Mesenchymal stem cell (in vitro differentiated cells and primary cell): ENCODE measurements around the gene TM4SF5.
A peak's percentile ranks its signal among the peaks of the same experiment; 100 is the strongest.

ENCODE experiments used
- DNase-seq: peaks from one replicate; pipeline ENCODE4 v3.0.0-alpha.2; 2013
- H2AFZ ChIP-seq: one replicate; pipeline ENCODE4 v1.6.1; 2013; ENCODE audit warnings: low read depth, mild to moderate bottlenecking, control low read depth, inconsistent platforms, low read length, moderate library complexity
- H2AK5ac ChIP-seq: 2 replicates; pipeline ENCODE4 v1.6.1; 2013; ENCODE audit warnings: low read length, moderate library complexity, mild to moderate bottlenecking, inconsistent platforms; ENCODE audit not compliant: severe bottlenecking
- H2BK120ac ChIP-seq: one replicate; pipeline ENCODE4 v1.6.1; 2013; ENCODE audit warnings: low read depth, mild to moderate bottlenecking, inconsistent platforms, low read length, moderate library complexity
- H2BK12ac ChIP-seq, 2 experiments: one replicate each; pipeline ENCODE4 v1.6.1; 2013; ENCODE audit warnings: inconsistent platforms in 2 of 2, low read length in 2 of 2, mild to moderate bottlenecking in 2 of 2, moderate library complexity in 2 of 2, control low read depth in 1 of 2
- H2BK15ac ChIP-seq: one replicate; pipeline ENCODE4 v1.6.1; 2013; ENCODE audit warnings: mild to moderate bottlenecking, low read depth, inconsistent platforms; ENCODE audit not compliant: poor library complexity, severe bottlenecking
- H2BK5ac ChIP-seq: 2 replicates; pipeline ENCODE4 v1.6.1; 2013; ENCODE audit warnings: low read depth, mild to moderate bottlenecking, low read length, control low read depth, inconsistent platforms; ENCODE audit not compliant: poor library complexity, severe bottlenecking
- H3K14ac ChIP-seq, 2 experiments: one replicate each; pipeline ENCODE4 v1.6.1; 2013; ENCODE audit warnings: inconsistent platforms in 2 of 2, low read length in 2 of 2, control low read depth in 1 of 2, mild to moderate bottlenecking in 1 of 2, moderate library complexity in 1 of 2
- H3K18ac ChIP-seq, 2 experiments: one replicate each; pipeline ENCODE4 v1.6.1; 2013; ENCODE audit warnings: inconsistent platforms in 2 of 2, low read length in 2 of 2, control low read depth in 1 of 2, low read depth in 1 of 2, mild to moderate bottlenecking in 1 of 2
- H3K23ac ChIP-seq, 2 experiments: one replicate each; pipeline ENCODE4 v1.6.1; 2013; ENCODE audit warnings: inconsistent platforms in 2 of 2, low read length in 2 of 2, mild to moderate bottlenecking in 2 of 2, moderate library complexity in 2 of 2, control low read depth in 1 of 2
- H3K27ac ChIP-seq: 2 replicates; pipeline ENCODE4 v1.5.1; 2013; ENCODE audit warnings: mild to moderate bottlenecking, moderate library complexity, low read length, control low read depth, inconsistent platforms; ENCODE audit not compliant: poor library complexity, severe bottlenecking
- H3K27me3 ChIP-seq, 2 experiments: 2 replicates each; pipeline versions ENCODE4 v1.6.1 to v1.7.0; 2013; ENCODE audit warnings: low read length in 2 of 2, mild to moderate bottlenecking in 2 of 2, moderate library complexity in 2 of 2, control low read depth in 1 of 2, inconsistent platforms in 1 of 2; ENCODE audit not compliant: control insufficient read depth in 1 of 2, insufficient read depth in 1 of 2
- H3K36me3 ChIP-seq, 2 experiments: 2 replicates each; pipeline versions ENCODE4 v1.6.1 to v1.7.0; 2013; ENCODE audit warnings: low read length in 2 of 2, control low read depth in 1 of 2, inconsistent platforms in 1 of 2, low read depth in 1 of 2, mild to moderate bottlenecking in 1 of 2; ENCODE audit not compliant: insufficient read depth in 2 of 2, control insufficient read depth in 1 of 2
- H3K4ac ChIP-seq, 2 experiments: one replicate each; pipeline ENCODE4 v1.6.1; 2013; ENCODE audit warnings: inconsistent platforms in 2 of 2, low read length in 2 of 2, mild to moderate bottlenecking in 2 of 2, moderate library complexity in 2 of 2, control low read depth in 1 of 2, low read depth in 1 of 2
- H3K4me1 ChIP-seq: 2 replicates; pipeline ENCODE4 v1.6.1; 2013; ENCODE audit warnings: low read depth, low read length, control low read depth; ENCODE audit not compliant: control insufficient read depth, insufficient read depth
- H3K4me2 ChIP-seq: 2 replicates; pipeline ENCODE4 v1.6.1; 2013; ENCODE audit warnings: low read length, mild to moderate bottlenecking, inconsistent platforms; ENCODE audit not compliant: poor library complexity, severe bottlenecking
- H3K4me3 ChIP-seq, 2 experiments: 2 replicates each; pipeline versions ENCODE4 v1.5.1 to v1.7.0; 2013; ENCODE audit warnings: low read length in 2 of 2, mild to moderate bottlenecking in 2 of 2, control low read depth in 1 of 2, low read depth in 1 of 2; ENCODE audit not compliant: insufficient read depth in 1 of 2
- H3K79me1 ChIP-seq: replicated peaks from 2 replicates; pipeline ENCODE4 v1.6.1; 2013; ENCODE audit warnings: mild to moderate bottlenecking, control low read depth, low read length, inconsistent platforms; ENCODE audit not compliant: poor library complexity, severe bottlenecking
- H3K9ac ChIP-seq: 2 replicates; pipeline ENCODE4 v1.7.0; 2013; ENCODE audit warnings: mild to moderate bottlenecking, low read length, moderate library complexity
- H3K9me3 ChIP-seq: 2 replicates; pipeline ENCODE4 v1.7.0; 2013; ENCODE audit warnings: mild to moderate bottlenecking, low read length; ENCODE audit not compliant: control insufficient read depth
- H4K8ac ChIP-seq: one replicate; pipeline ENCODE4 v1.6.1; 2013; ENCODE audit warnings: inconsistent platforms, mild to moderate bottlenecking, low read length, moderate library complexity
- H4K91ac ChIP-seq: one replicate; pipeline ENCODE4 v1.6.1; 2013; ENCODE audit warnings: mild to moderate bottlenecking, low read length, inconsistent platforms
- WGBS: methylation state at CpG from one replicate; pipeline ENCODE4 v1.1.7; 2013; ENCODE audit warnings: mixed read lengths; 5-methylcytosine and 5-hydroxymethylcytosine counted together

Gene TM4SF5

DNA sequence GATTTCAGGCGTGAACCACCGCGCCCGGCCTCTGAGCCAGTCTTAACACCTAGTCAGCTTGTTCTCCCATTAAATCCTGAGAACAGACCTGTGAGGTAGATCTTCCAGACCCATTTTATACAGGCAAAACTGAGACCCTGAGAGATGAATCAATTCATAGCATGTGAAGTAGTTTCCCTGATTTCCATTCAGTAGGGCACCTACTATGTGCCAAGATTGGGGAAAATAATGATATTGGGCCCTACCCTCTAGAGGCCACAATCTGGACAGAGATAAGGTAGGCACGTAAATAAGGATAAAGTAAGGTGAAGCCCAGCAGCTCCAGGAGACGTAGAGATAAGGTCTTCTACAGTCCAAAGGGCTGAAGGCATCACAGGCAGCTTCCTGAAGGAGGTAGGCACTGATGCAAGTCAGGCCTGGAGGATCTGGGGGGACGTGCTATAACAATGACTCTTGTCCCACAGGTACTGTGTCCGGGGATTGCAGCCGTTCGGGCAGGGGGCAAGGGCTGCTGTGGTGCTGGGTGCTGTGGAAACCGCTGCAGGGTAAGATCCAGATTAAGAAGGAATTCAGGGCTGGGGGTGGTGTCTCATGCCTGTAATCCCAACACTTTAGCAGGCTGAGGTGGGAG is 8.8 kb downstream of the TM4SF5 start:
- Histone ChIP-seq H2BK120ac (no peak overlapping the region), H3K4me3 (no peak overlapping the region), H3K9me3 (no peaks in the 10 kb centered on the region), H2AFZ (no peak overlapping the region), H3K79me1 (no peaks in the 10 kb centered on the region), H3K23ac (no peak overlapping the region), H3K4me1 (no peaks in the 10 kb centered on the region), H2BK12ac (no peak overlapping the region), H3K27ac (no peak overlapping the region), H3K14ac (no peak overlapping the region), H3K18ac (no peak overlapping the region), H2BK5ac (no peak overlapping the region), H2BK15ac (no peak overlapping the region), H3K4me2 (no peak overlapping the region), H3K9ac (no peak overlapping the region), H3K27me3 (peaks cover 20 to 72% of the 10 kb centered on the region in 2 experiments), H3K4ac (no peak overlapping the region), H4K8ac (no peak overlapping the region), H4K91ac (no peak overlapping the region), H3K36me3 (no peaks in the 10 kb centered on the region), H2AK5ac (no peak overlapping the region)
- DNase-seq, result no peak
- 81% methylated on average over 10 of the region's 11 CpGs for WGBS

DNA sequence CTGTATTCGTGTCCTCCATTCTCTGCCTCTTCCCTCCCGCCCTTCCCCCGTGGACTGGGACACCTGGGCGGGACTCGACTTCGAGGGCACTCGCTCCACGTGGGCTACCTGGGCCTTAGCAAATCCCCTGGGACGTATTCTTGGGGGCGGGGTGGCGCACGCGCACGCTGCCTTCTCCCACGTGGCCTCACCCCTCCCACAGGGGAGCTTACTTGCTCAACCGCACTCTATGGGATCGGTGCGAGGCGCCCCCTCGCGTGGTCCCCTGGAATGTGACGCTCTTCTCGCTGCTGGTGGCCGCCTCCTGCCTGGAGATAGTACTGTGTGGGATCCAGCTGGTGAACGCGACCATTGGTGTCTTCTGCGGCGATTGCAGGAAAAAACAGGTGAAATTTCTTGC is 11.0 kb downstream of the TM4SF5 start:
- Histone ChIP-seq H2BK15ac (no peak overlapping the region), H3K23ac (no peak overlapping the region), H3K14ac (no peak overlapping the region), H3K4me1 (peaks cover 2% of the 10 kb centered on the region), H2BK120ac (no peak overlapping the region), H3K79me1 (no peaks in the 10 kb centered on the region), H2BK12ac (no peak overlapping the region), H4K91ac (no peak overlapping the region), H3K27me3 (peaks cover 19 to 60% of the 10 kb centered on the region in 2 experiments), H3K27ac (no peak overlapping the region), H4K8ac (no peak overlapping the region), H3K9ac (no peak overlapping the region), H2AK5ac (no peak overlapping the region), H3K4ac (no peak overlapping the region), H3K18ac (no peak overlapping the region), H3K4me2 (no peak overlapping the region), H2BK5ac (no peak overlapping the region), H3K4me3 (no peak overlapping the region), H3K9me3 (no peaks in the 10 kb centered on the region), H3K36me3 (no peaks in the 10 kb centered on the region), H2AFZ (no peak overlapping the region)
- WGBS, result 73% methylated on average over 28 of the region's 28 CpGs
- no peak for DNase-seq

- peak overlapping the region in 1 of 2 experiments; percentile 69 for H3K4me3 ChIP-seq
- H2AK5ac ChIP-seq, result no peak overlapping the region
- peaks cover 15% of the 10 kb centered on the region for H3K4me1 ChIP-seq
- no peak overlapping the region for H2BK15ac ChIP-seq
- H3K4ac ChIP-seq, result no peak overlapping the region
- H3K18ac ChIP-seq, result no peak overlapping the region
- H3K4me2 ChIP-seq, result no peak overlapping the region
- H3K9me3 ChIP-seq, result no peaks in the 10 kb centered on the region
- WGBS, result 93% methylated on average over 61 of the region's 61 CpGs
- peaks cover 7% of the 10 kb centered on the region for H3K79me1 ChIP-seq
- H2BK5ac ChIP-seq, result no peak overlapping the region
- H3K27ac ChIP-seq, result no peak overlapping the region
- no peak overlapping the region for H4K91ac ChIP-seq
- H2BK120ac ChIP-seq, result no peak overlapping the region
- H3K36me3 ChIP-seq, result no peaks in the 10 kb centered on the region
- H3K27me3 ChIP-seq, result peaks cover 8 to 39% of the 10 kb centered on the region in 2 experiments
- H3K14ac ChIP-seq, result no peak overlapping the region
- no peak overlapping the region for H3K23ac ChIP-seq
- H2AFZ ChIP-seq, result no peak overlapping the region
- no peak for DNase-seq
- H3K9ac ChIP-seq, result peak overlapping the region; percentile 46
- no peak overlapping the region for H4K8ac ChIP-seq
- H2BK12ac ChIP-seq, result no peak overlapping the region
Measured at GRCh38 chr17:4785311-4786105, 13.8 kb downstream of the TM4SF5 start.

GRCh38 chr17:4786106-4786511 is 14.4 kb downstream of the TM4SF5 start, which contains the start of gene VMO1:
Gene VMO1 (minus strand): TSS chr17:4786364. CDS start chr17:4786352, 12 bp downstream.
- Histone ChIP-seq H3K36me3 (no peaks in the 10 kb centered on the region), H2BK12ac (no peak within 1 kb of the TSS), H3K27ac (no peak within 1 kb of the TSS), H4K8ac (no peak within 1 kb of the TSS), H3K9me3 (no peaks in the 10 kb centered on the region), H3K23ac (peak within 1 kb of the TSS in 1 of 2 experiments; percentile 9), H3K18ac (no peak within 1 kb of the TSS), H4K91ac (no peak within 1 kb of the TSS), H2BK5ac (no peak within 1 kb of the TSS), H3K9ac (peak within 1 kb of the TSS; percentile 46), H3K4me2 (no peak within 1 kb of the TSS), H2BK15ac (no peak within 1 kb of the TSS), H2AFZ (no peak within 1 kb of the TSS), H2AK5ac (no peak within 1 kb of the TSS), H3K79me1 (peaks cover 7% of the 10 kb centered on the region), H3K4me1 (peaks cover 15% of the 10 kb centered on the region), H3K27me3 (peaks cover 8 to 34% of the 10 kb centered on the region in 2 experiments), H3K4me3 (peak within 1 kb of the TSS in 1 of 2 experiments; percentile 69), H3K4ac (no peak within 1 kb of the TSS), H2BK120ac (no peak within 1 kb of the TSS), H3K14ac (no peak within 1 kb of the TSS)
- DNase-seq, result no peak
- 91% methylated on average over 20 of the region's 24 CpGs for WGBS
